IPS-NIHi7 (cell line): ENCODE results near the gene GLRA3.
A peak's percentile ranks its signal among the peaks of the same experiment; 100 is the strongest.
"Not testable (repeated sequence)": the region's sequence is repeated elsewhere in the genome, so short reads cannot be mapped to it uniquely, and the experiment has no call there.

ENCODE experiments used
- DNase-seq: peaks from one replicate; pipeline ENCODE4 v3.0.0; 2012; ENCODE audit warnings: mixed read lengths; ENCODE audit errors: extremely low spot score

The GLRA3 gene

DNA sequence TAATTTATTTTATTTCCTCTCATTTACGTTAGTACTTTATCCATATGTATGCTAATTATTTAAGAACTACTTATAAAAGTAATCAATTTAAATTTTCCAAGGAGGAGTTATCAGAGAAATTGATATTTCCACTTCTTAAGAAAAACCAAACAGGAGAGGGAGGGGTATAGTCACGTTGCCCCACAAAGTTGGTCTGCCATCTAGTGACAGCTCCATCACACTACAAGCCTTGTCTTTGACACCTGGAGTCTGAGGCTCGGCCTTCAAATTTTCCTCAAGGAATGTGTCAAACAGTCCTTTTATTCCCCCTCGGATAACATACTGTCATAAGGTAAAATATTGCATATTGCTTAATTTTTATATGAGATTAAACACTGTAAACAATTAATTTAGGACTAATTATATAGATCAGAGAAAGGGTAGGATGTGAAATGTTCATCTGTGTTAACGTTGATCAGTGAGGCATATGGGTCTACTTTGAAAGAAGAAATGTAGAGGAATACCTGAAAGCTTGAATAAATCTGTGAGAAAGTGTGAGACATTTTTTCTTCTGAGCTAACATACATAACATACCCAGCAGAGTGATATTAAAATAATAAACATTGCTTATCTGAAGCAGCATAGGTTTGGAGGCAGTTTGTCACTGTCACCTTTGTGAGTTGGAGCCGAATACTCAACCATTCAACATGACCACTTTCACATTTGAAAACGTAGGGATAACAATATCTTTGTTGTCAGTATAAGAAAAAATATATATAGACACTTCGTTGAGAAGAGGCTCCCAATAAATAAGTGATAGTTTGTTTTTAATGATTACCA, 114.4 kb downstream of the GLRA3 start:
- peak; percentile 65 for DNase-seq

DNA sequence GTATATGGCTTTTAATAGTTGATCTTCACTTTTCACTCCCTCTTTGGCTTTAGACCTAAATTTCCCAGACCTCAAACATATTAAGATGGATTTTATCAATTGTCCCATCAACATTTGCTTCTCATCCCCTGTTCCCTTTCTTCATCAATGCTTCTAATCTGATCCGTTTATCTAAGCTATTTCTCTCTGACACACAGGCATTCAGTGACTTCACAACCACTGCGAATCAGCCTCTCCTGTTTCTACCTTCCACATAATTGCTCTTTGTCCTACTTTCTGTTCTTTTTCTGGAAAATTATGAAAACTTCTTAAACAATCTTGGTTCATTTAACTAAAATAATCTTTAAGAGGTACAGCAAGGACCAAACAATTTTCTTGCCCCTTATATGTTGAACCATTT, 115.2 kb downstream of the GLRA3 start:
- DNase-seq, result no peak

DNA sequence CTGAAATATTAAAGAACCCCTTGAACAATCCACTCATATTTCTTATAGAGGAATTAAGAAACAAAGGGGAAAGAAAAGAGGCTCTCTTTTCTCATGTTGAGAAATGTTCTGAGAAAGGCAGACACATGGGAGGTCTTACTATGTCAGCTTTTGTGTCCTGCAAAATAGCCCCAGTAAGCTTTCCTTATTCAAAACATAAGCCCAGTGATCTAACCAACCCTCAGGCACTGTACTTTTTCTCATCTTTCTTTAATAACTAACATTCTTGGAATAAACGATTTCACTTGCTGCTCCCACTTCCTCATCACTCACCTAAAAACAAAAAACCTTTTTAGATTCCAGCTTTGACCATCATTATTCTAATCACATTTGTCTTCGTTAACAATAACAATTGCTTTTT, 115.9 kb downstream of the GLRA3 start:
- no peak for DNase-seq

DNA sequence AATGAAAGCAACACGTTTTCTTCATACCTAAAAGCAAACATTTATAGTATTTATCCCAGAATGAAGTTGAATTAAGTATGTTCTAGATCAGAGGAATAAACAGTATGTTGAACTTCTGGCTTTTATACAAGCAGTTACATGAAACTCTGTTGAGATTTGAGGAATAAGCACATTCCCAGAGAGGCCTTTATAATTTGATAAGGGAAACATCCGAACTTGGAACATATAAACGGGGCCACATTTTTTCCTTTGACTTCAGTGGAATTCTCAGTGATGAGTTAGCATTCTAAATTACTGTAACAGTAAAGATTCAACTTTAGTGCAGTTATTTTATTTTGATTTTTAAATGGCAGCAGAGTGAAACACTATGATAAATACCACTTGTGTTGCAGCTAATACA, 119.5 kb downstream of the GLRA3 start:
- DNase-seq, result no peak

DNA sequence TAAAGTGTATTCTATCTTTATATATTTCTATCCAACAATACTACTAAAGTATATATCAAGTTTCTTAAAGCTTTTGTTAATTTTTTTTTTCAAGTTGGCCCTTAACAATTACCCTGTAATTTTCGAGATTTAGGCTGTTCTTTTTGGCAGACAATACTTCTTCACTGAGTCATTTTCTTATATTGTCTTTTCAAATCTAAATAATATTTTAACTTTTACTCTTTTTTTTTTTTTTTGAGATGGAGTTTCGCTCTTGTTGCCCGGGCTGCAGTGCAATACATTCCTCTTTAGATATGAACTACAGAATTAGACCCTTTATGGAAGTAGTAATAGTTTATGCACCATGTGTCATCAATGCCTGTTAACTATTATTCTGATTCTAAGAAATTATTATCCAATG, 120.7 kb downstream of the GLRA3 start:
- DNase-seq, result no peak

DNA sequence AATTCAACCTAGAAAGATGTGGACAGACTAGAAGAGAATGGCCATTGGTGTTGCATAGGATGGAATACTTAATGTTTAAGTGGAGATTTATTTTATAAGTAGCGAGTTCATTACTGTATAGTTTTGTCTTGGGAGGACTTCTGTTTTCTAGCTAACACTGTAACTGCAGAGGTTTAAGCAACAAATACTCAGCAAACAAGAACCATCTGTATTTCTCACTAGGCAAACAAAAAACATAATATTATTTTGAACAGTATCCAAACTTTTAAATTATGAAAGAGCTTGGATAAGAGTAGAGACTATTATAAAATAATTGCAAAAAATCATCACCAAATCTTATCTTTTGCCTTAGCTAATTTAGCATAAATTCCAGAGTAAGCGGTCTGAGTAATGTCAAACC, 121.1 kb downstream of the GLRA3 start:
- DNase-seq, result no peak

DNA sequence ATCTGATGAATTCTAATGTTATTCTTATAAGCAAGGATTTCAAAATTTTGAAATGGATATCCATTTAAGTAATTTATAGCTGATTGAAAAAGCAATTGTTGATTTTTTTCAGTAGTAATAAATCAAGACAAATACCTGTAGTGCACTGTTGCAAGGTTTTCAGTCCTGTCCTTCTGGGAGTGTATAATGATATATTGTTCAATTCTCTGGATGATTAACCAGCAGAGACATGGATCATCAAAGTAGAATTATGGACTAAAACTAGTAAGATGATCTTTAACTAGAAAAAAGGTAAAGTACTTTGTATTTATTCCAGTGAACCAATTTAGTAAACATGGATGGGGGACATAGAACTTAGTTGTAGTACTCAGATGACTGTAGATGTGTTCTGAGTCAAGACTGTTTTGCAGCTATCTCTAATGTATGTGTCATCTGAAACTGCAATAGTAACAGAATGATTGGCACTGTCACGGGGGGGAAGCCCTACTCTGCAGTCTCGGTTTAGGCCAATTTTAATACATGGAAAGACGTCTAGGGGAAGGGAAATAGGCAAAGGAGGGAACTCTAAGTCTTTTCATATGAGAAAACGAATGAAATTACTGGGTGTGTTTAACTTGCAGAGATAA, 121.9 kb downstream of the GLRA3 start:
- no peak for DNase-seq

DNA sequence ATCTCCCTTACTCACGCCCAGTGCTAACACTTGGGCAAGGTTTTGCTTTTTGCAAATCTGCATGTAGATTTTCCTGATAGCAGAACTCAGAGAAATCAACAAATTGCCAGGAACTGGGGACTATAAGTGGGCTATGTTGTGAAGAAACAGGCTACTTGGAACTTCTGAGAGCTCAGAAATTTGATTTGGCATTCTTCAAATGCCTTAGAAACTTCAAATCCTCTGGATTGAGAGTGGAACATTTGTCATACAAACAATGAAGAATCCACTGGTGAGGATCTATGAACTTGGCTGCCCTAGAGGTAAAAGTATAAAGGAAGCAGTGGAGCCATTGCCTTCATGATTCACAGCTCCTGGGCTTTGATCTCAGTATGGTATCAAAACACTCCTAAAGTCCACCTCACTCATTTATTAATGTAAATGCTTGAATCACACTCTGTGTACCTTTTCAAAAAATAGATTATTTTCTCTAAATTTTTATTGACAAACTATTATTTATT, 126.0 kb downstream of the GLRA3 start:
- no peak for DNase-seq

DNA sequence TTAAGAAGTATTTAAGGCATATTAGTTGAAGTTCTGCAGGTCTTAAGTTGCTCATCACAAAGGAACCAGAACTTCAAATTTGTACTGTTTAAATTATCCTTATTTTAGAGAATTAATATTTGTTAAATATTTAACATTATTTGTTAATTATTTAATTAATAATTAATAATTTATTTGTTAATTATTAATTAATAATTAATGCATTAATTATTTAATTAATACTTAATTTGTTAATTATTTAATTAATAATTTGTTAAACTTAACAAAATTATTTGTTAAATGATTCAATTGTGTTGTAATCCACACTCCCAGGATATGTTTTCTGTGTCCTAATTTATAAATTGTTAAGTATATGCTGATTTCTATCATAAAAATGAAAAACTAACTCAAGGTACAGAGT, 129.4 kb downstream of the GLRA3 start:
- no peak for DNase-seq

DNA sequence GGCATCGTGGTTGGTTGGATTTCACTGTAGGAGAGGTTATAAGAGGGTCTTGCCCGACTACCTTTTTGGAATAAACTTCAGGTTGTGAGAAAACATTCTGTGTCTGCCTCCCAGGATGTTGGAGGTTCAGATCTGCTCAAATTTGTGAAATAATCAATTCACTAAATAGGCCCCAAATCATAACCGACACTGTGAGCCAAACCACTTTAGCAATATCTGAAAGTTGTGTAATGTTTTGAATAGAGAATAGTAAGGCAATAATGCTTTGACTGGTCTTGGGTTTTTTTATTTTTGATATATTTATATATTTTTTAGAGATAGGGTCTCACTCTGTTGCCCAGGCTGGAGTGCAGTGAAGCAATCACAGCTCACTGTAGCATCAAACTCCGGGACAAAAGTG, 131.2 kb downstream of the GLRA3 start:
- DNase-seq, result no peak

DNA sequence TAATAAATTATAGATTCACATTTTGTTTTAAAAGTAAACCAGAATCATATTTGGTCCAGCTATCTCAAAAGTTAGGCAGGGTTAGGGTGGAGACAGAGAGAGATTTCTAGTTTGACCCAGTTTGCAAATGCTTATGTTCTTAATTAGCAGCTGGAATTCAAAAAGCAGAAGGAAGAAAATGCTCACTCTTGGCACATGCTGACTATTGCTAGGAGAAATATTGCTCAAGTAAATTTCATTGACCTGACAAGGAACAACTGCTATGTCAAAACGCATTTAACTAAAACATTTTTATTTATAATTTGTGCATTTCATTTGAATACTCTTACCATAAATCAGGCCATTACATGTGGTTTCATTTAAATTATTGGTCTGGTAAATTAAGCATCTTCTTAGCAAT, 131.8 kb downstream of the GLRA3 start:
- no peak for DNase-seq

DNA sequence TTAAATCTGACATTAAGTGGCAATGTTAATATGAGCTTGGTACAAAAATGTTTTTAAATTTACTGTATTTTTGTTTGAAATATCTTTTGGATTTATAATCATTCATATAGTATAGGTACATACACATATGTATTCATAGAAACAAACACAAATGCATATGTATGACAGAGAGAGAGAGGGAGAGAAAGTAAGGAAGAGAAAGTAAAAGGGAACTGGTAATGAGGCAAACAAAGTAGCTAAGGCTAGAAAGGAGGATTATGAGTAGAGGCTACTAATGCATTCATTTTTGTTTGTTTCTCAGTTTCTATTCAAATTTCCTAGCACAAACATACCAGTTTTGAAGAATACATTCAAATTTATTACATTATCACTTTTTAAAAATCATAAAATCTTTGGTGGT, 132.4 kb downstream of the GLRA3 start:
- no peak for DNase-seq

DNA sequence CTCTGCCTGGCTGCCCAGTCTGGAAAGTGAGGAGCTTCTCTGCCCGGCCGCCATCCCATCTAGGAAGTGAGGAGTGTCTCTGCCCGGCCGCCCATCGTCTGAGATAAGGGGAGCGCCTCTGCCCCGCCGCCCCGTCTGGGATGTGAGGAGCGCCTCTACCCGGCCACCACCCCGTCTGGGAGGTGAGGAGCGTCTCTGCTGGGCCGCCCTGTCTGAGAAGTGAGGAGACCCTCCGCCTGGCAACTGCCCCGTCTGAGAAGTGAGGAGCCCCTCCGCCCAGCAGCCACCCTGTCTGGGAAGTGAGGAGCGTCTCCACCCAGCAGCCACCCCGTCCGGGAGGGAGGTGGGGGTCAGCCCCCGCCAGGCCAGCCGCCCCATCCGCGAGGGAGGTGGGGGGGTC, 137.2 kb downstream of the GLRA3 start:
- not testable (repeated sequence) for DNase-seq

DNA sequence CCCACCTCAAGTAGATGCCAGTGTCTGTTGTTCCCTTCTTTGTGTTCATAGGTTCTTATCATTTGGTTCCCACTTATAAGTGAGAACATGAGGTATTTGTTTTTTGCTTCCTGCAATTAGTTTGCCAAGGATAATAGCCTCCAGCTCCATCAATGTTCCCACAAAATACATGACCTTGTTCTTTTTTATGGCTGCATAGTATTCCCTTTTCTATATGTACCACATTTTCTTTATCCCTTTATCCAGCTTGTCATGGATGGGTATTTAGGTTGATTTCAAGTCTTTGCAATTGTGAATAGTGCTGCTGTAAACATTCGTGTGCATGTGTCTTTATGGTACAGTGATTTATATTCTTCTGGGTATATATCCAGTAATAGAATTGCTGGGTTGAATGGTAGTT, 138.4 kb downstream of the GLRA3 start:
- no peak for DNase-seq

DNA sequence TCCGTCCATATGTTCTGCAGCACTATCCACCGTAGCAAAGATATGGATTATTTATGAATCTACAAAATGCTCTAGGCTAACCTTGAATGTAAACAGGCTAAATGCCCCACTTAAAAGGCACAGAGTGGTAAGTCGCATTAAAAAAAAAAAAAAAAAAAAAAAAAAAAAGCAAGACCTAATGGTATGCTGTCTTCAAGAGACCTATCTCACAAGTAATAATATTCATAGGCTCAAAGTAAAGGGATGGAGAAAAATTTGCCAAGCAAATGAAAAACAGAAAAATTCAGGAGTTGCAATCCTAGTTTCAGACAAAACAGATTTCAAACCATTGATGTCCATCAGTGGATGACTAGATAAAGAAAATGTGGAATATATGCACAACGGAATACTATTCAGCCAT, 139.4 kb downstream of the GLRA3 start:
- DNase-seq, result no peak

DNA sequence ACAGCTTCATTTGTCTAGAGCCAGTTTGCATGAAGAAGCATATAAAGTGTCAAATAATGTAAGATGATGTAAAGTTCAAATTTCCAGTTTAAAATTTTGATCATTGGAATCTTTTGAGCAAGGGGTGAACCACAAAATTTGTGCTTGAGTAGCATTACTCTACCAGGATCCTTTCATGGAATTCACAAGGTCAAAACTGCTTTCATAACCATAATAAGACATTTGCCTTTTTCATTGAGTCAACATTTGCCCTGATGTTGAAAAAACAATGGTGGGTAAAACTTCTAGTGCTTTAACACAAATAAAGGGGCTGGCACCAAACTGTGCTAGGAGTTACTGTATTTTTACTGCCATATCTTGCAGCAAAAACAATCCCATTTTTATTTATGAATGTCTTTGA, 142.2 kb downstream of the GLRA3 start:
- DNase-seq, result no peak

DNA sequence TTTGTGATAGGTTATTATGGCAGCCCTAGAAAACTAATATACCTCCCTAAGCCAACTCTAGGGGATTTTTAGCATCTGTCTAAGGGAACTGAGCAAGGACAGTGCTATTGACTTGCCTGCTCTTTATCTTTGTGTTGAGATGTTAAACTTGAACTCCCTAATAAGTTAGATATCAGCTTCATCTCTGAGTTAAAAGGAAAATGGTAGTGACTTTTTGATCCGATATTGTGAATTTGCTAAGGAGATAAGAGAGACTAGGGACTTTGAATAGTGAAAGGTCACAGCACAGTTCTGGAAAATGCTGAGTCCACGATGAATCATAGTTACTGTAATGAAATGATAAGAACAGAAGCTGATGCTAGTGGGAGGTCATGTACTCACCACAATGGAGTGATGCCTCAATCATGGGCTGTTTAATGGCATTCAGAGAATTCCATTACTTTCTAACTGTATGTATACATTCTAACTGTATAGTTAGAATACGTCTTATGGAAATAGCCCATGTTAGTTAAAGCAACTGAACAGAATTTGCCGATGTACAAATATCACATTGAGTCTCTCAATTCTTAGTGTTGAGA, 147.2 kb downstream of the GLRA3 start:
- DNase-seq, result no peak

DNA sequence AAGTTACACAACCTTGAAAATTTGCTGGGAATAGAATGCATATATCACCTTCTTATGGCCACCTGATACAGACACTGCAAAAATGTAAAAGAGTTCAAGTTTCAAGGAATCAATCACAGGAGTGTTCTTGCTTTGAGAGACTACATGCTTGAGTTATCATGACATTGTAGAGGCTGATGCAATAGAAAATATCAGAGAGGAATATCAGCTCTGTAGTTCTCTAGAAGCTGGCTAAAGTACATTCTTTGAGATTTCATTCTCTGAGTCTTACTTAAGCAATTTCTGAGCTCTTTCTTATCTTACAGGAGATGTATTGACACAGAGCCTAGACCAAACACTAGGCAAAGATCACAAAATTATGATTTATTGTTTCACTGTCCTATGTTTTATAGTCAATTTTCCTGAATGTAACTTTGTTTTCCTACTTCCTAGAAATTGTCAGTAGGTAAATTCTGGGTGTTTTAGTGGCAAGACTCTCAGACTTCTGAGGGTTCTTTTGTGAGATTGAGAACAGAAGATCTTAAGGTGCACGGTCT, 154.7 kb downstream of the GLRA3 start:
- DNase-seq, result no peak

DNA sequence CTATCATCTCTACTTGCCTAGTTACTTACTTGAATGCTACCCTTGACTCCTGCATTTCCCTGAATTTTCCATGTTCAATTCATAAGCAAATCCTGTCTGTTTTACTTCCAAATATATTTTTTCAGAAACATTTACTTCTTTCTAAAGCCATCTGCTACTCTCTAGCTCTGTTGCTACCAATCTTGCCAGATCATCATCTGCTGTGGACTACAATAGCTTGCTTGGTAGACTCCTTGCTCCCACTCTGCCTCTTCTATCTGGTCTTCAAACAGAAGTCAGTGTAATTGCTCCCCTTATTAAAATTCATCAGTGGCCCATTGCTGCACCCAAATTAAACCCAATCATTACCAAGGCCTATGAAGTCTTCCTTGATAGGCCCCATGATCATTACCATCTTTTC, 155.2 kb downstream of the GLRA3 start:
- no peak for DNase-seq

DNA sequence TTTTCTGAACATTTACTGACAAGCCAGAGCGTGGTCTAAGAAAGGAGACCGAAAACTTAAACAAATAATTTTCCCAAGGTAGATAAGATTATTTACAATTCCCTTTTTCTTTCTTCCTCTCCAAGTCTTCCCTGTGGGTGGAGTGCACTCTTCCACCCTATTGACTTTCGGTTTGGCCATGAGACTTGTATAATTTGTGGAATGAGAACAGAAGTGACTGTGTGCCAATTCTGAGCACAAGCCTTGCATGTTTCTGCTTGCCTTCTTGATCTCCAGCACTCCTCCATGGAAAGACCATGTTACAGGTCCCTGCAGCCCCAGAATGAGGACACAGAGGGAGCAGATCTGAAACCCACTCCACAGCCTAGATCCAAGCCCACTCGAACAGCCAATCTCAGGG, 156.8 kb downstream of the GLRA3 start:
- DNase-seq, result no peak

DNA sequence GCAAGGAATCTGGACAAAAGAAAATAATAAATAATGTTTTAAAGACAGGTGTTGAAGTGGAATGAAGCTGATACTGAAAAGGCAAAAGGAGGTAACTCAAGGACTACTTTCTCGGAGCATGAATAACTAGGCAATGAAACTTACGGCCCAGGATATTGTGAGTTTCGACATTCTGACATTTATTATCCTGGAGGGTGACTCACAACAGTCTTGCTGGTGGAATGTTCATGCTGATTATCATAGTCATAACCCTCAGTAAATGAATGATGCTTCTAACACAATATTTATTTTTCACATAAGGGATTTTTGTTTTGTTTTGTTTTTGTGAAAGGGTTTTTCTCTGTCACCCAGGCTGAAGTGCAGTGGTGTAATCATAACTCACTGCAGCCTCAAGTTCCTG, 159.8 kb downstream of the GLRA3 start:
- no peak for DNase-seq

DNA sequence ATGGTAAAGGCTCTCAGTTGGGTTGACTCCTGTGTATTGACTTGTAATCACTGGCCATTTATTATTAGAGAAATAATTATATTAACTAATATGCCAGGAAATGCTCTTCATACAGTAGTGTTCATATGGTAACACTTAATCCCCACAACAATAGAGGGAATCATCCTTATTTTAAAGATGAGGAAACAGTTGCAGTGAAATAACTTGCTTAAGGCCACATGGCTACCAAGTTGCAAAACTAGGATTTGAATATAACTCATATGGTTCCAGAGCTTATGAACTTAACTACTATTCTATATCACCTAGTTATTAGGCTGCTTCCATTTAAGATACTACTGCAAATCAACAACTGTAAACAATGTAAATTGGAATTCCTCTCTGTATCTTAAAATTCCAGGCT, 163.2 kb downstream of the GLRA3 start:
- DNase-seq, result no peak

DNA sequence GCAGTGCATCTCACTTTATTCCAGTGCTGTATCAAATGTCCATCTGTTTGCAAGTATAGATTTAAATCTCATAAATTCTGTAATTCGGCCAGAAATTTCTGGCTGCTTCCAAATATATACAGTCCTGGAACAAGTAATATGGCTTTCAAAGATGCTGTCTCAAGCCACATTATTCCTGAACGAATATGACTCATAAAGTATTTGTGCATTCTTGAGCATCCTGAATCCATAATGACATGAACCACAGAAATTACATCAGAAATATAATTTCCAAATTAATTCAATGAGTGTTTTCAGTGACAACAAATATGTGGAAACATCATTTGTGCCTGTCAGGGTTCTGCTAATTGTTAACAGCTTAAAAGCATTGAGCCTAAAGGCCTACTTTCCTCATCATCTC, 165.8 kb downstream of the GLRA3 start:
- DNase-seq, result no peak
